PC-9 (cell line): Measurements from ENCODE around the gene SLC6A5.

Experiments used
- CTCF ChIP-seq: fragments of 200-600 bp; sonication (generic); conservative IDR thresholded peaks from 2 replicates; pipeline ENCODE4 v1.6.1; 2017; ENCODE audit warnings: mixed run types, antibody characterized with exemption, mild to moderate bottlenecking, moderate library complexity
- EZH2 ChIP-seq: fragments of 200-600 bp; sonication (generic); IDR thresholded peaks from 2 replicates; pipeline ENCODE4 v1.8.0; 2017; ENCODE audit warnings: antibody characterized with exemption, low read depth

DNA sequence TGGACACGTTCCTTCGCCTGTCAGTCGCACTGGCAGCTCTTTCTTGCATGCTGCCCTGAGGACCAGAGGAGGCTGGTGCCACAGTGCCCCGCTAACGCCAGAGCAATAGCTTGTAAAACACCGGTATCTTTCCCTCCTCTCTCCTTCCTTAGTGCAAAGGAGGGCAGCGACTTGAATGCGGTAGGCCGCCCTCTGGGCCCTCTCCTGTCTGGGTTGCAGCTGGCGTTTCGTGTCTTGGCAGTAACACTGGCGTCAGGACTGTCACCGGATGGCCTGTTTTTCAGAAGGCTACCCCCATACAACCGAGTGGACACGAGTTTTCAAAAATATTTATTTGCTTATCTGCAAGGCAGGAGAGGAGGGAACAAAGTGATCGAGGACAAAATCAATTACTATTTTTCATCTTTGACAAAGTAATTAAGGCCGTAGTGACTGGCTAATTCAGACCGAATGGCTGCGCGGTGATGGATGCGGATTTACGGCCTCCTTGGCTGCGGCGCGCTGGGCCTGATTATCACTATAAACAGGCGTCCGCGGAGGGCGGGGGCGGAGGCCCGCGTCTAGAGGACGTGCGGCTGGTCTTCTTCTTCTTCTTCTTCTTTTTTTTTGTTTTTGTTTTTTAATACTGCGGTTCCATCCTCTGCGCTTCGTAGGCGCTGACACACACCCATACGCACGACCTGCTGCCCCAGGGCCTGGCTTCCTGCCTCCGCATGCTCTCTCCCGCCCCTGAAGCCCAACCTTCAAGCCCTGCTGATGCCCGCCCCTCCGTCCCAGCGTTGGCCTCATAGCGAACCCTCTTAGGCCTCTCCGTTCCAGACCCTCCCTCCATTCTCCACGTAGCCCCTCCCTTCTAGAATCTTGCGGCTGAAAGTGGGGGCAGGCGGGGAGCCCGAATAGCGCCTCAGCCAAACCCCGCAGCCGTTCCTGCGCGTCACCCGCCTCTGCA, 2.9 kb upstream of the SLC6A5 start:
- no peak for TF ChIP-seq CTCF
- TF ChIP-seq EZH2 = no peak
